Testis (tissue), 3 donors: Measurements from ENCODE around the gene GOLGA6B. TPM values are rescaled to one million over a fixed set of nuclear protein-coding genes. Genes with fewer than 3 reads are reported as not detected.
"Not testable (repeated sequence)": the region's sequence is repeated elsewhere in the genome, so short reads cannot be mapped to it uniquely, and the experiment has no call there.

Experiments
- DNase-seq: peaks from one replicate; pipeline ENCODE4 v3.0.0-alpha.2; 2019
- H3K27ac ChIP-seq, 2 donors: fragments of 200-600 bp; sonication (generic); one replicate each; pipeline ENCODE4 v1.5.1; 2019
- H3K27me3 ChIP-seq: fragments of 200-600 bp; sonication (generic); one replicate; pipeline ENCODE4 v1.5.1; 2019
- H3K36me3 ChIP-seq: fragments of 200-600 bp; sonication (generic); one replicate; pipeline ENCODE4 v1.5.1; 2017; ENCODE audit warnings: low read depth; ENCODE audit errors: missing control alignments
- H3K4me1 ChIP-seq: fragments of 200-600 bp; sonication (generic); one replicate; pipeline ENCODE4 v1.5.1; 2019
- H3K4me3 ChIP-seq, 2 donors: fragments of 200-600 bp; sonication (generic); one replicate each; pipeline ENCODE4 v1.5.1; 2017 to 2019
- H3K9me3 ChIP-seq: fragments of 200-600 bp; sonication (generic); one replicate; pipeline ENCODE4 v1.5.1; 2017
- CTCF ChIP-seq, 3 experiments: fragments of 450-650 bp in 2 of 3; fragments of 200-600 bp in 1 of 3; sonication (generic) in 1 of 3; IDR thresholded peaks; one replicate each; pipeline ENCODE4 v1.5.1; 2016 to 2019; ENCODE audit warnings: antibody characterized with exemption in 3 of 3, mild to moderate bottlenecking in 2 of 3, moderate library complexity in 1 of 3
- POLR2A ChIP-seq: fragments of 450-650 bp; IDR thresholded peaks from one replicate; pipeline ENCODE4 v1.6.1; 2017; ENCODE audit warnings: antibody characterized with exemption, mild to moderate bottlenecking, moderate library complexity
- WGBS, 2 donors: methylation state at CpG; one replicate each; pipeline ENCODE4 v1.1.5; 2018; 5-methylcytosine and 5-hydroxymethylcytosine counted together
- intact Hi-C: fragments of 100-400 bp; cut with DNase I; formaldehyde crosslinking; loops from one replicate; pipeline ENCODE4 v1.15.1; 2023; ENCODE audit warnings: low total_unique reads
- polyA plus RNA-seq: library from polyadenylated mRNA; stranded (reverse); fragments of 350-450 nt; fragmentation: Illumina TruSeq; extraction: RNeasy Lipid Tissue Mini Kit (QIAGEN cat#74804); gene quantifications from one replicate; pipeline ENCODE4 v1.2.3, GENCODE V29; 2014; ENCODE audit warnings: low read depth, low replicate concordance; ENCODE audit not compliant: insufficient read depth
- total RNA-seq, 2 donors: library from RNA; depleted of rRNA; stranded (reverse); fragments of >200 nt; gene quantifications; one replicate each; pipeline ENCODE4 v1.2.3, GENCODE V29; 2016

The GOLGA6B gene
- total and polyA plus RNA-seq, 3 donors from 2014 or later = 7.4 to 18.0 (median 8.6) TPM

GRCh38 chr15:72661081-72661480, 6.6 kb downstream of the GOLGA6B start:
- intact Hi-C loops, H3K36me3 ChIP-seq, H3K4me1 ChIP-seq, H3K27me3 ChIP-seq, DNase-seq, H3K4me3 ChIP-seq, H3K9me3 ChIP-seq, H3K27ac ChIP-seq: not testable (repeated sequence)
- WGBS, 2 donors = 50 to 85% methylated on average over 2 to 10 of the region's 10 CpGs

GRCh38 chr15:72663931-72664330, 9.4 kb downstream of the GOLGA6B start:
- H3K9me3 ChIP-seq, DNase-seq, H3K4me3 ChIP-seq, H3K27me3 ChIP-seq, H3K27ac ChIP-seq, intact Hi-C loops, H3K4me1 ChIP-seq, H3K36me3 ChIP-seq: not testable (repeated sequence)
- 71% methylated on average over 2 of the region's 8 CpGs; no CpG with 5 or more reads in 1 of the 2 donors for WGBS, 2 donors

GRCh38 chr15:72665706-72666105, 11.2 kb downstream of the GOLGA6B start:
- intact Hi-C loops, H3K27ac ChIP-seq, H3K36me3 ChIP-seq, H3K4me1 ChIP-seq, H3K27me3 ChIP-seq, H3K4me3 ChIP-seq, DNase-seq, H3K9me3 ChIP-seq: not testable (repeated sequence)
- 86% methylated on average over 3 of the region's 11 CpGs; no CpG with 5 or more reads in 1 of the 2 donors for WGBS, 2 donors

- H3K9me3 ChIP-seq, intact Hi-C loops, H3K27ac ChIP-seq, H3K27me3 ChIP-seq, H3K36me3 ChIP-seq, H3K4me3 ChIP-seq, DNase-seq, H3K4me1 ChIP-seq: not testable (repeated sequence)
- WGBS, 2 donors = 100% methylated on average over 3 of the region's 6 CpGs
Observed at GRCh38 chr15:72669803-72670202, 15.3 kb downstream of the GOLGA6B start.

- H3K4me3 ChIP-seq, H3K27me3 ChIP-seq, intact Hi-C loops, H3K27ac ChIP-seq, H3K4me1 ChIP-seq, H3K9me3 ChIP-seq, H3K36me3 ChIP-seq: not testable (repeated sequence)
- WGBS, 2 donors = 24 to 25% methylated on average over 5 to 8 of the region's 8 CpGs
- peak; percentile 85 for DNase-seq
- peak; percentile 48 to 65 (median 52) for TF ChIP-seq CTCF (IDR thresholded peaks at IDR 0.05)
Observed at GRCh38 chr15:72670656-72671352, 16.3 kb downstream of the GOLGA6B start.

GRCh38 chr15:72671525-72671924, 17.0 kb downstream of the GOLGA6B start:
- intact Hi-C loops = no loop called here
- Histone ChIP-seq H3K27ac (no peak overlapping the region), H3K4me1 (no peaks in the 10 kb centered on the region), H3K27me3 (no peaks in the 10 kb centered on the region), H3K9me3 (no peaks in the 10 kb centered on the region), H3K36me3 (no peaks in the 10 kb centered on the region), H3K4me3 (no peak overlapping the region)
- WGBS, 2 donors = 40 to 41% methylated on average over 3 of the region's 3 CpGs
- DNase-seq = no peak
- TF ChIP-seq POLR2A = no peak

- no peaks in the 10 kb centered on the region for H3K27me3 ChIP-seq
- H3K4me1 ChIP-seq = no peaks in the 10 kb centered on the region
- H3K4me3 ChIP-seq = no peak overlapping the region
- no peaks in the 10 kb centered on the region for H3K36me3 ChIP-seq
- intact Hi-C loops = no loop called here
- no peak overlapping the region for H3K27ac ChIP-seq
- TF ChIP-seq POLR2A = no peak
- no peak for TF ChIP-seq CTCF (IDR thresholded peaks at IDR 0.05)
- DNase-seq = no peak
- no peaks in the 10 kb centered on the region for H3K9me3 ChIP-seq
- 85 to 93% methylated on average over 4 of the region's 4 CpGs for WGBS, 2 donors
Observed at GRCh38 chr15:72676838-72677237, 22.3 kb downstream of the GOLGA6B start.
